BLaER1 treated with 17β-estradiol and CSF1 and Interleukin-3, amounts not matched to agents 10 nM and 100 nM (cell line): ENCODE data around the gene ADGRL3.

Experiments used
- H3K27ac ChIP-seq, 11 experiments: shearing (Covaris generic); formaldehyde crosslinking; 2 replicates each; pipeline ENCODE4 v1.8.1; 2022
- H3K27me3 ChIP-seq, 11 experiments: shearing (Covaris generic); formaldehyde crosslinking; 2 replicates each; pipeline ENCODE4 v1.8.1; 2022
- H3K36me3 ChIP-seq, 11 experiments: shearing (Covaris generic); formaldehyde crosslinking; 2 replicates each; pipeline ENCODE4 v1.8.1; 2022
- H3K4me1 ChIP-seq, 10 experiments: shearing (Covaris generic); formaldehyde crosslinking; 2 replicates each; pipeline ENCODE4 v1.8.1; 2022
- H3K4me2 ChIP-seq, 11 experiments: shearing (Covaris generic); formaldehyde crosslinking; 2 replicates each; pipeline ENCODE4 v1.8.1; 2022
- H3K4me3 ChIP-seq, 10 experiments: shearing (Covaris generic); formaldehyde crosslinking; 2 replicates each; pipeline ENCODE4 v1.8.1; 2022
- H3K9ac ChIP-seq, 11 experiments: shearing (Covaris generic); formaldehyde crosslinking; 2 replicates each; pipeline ENCODE4 v1.8.1; 2022
- H3K9me3 ChIP-seq, 11 experiments: shearing (Covaris generic); formaldehyde crosslinking; replicated peaks in 1 of 11; 2 replicates each; pipeline ENCODE4 v1.8.1; 2022
- H4K20me1 ChIP-seq, 11 experiments: shearing (Covaris generic); formaldehyde crosslinking; 2 replicates each; pipeline ENCODE4 v1.8.1; 2022
- Cebpa-rat ChIP-seq, 11 experiments: shearing (Covaris generic); IDR thresholded peaks; 2 replicates each; pipeline ENCODE4 v1.8.1; 2022

The ADGRL3 gene

DNA sequence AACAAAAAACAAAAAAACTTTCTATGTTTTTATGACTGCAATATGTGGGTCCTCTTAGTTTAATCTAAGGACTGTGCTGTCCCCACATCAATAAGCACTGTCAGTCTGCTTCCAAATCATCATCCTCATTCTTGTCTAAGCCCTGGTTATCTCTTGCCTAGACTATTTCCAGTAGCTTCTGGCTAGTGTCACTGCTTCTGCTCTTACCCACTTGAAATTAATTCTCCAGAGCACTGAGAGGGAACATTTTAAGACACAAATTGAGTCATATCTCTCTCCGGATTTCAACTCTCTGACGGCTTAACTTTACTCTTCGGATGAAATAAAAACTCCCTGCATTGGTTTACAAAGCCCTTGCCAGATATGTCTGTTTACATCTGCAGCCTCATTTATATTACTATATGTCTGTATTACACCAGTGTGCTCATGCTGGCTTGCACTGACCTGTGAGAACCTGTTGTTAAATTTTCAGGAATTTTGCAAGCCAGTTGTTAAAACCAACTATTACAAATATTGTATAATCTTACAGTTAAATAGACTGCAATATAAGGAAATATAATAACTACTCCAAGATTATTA lies 345.9 kb downstream of the ADGRL3 start:
- Histone ChIP-seq H3K9me3 (no peaks in the 10 kb centered on the region), H4K20me1 (no peaks in the 10 kb centered on the region), H3K4me3 (no peak overlapping the region), H3K4me2 (no peak overlapping the region), H3K9ac (no peak overlapping the region), H3K36me3 (no peaks in the 10 kb centered on the region), H3K27me3 (0 out of 22 replicates have a peak, but pooled peaks cover 0 to 4% (median 0%) of the 10 kb centered on the region in 11 experiments), H3K27ac (no peak overlapping the region), H3K4me1 (peaks cover 0 to 17% (median 15%) of the 10 kb centered on the region in 10 experiments; a peak in 13 of 20 replicates)
- TF ChIP-seq Cebpa-rat (IDR thresholded peaks at IDR 0.05): no peak

DNA sequence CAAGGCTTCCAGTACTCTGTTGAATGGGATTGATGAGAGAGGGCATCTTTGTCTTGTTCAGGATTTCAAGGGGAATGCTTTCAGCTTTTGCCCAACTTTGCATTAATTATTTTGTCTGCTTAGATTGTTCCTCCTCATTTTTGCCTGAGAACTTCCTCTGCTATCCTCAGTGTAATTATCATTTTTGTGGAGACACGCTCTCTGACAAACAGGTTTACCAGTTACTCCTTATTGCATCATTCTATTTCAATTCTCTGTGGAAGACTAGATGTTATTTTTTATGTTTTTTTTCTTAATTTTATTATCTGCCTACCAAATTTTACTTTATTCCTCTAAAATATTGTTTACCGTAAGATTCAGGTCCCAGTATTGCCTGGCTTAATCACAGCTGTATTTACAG lies 349.2 kb downstream of the ADGRL3 start:
- 0 out of 22 replicates have a peak, but pooled peaks of 1 of the 11 experiments have one; percentile 16 for TF ChIP-seq Cebpa-rat (IDR thresholded peaks at IDR 0.05)
- Histone ChIP-seq H3K4me1 (no peaks in the 10 kb centered on the region), H3K36me3 (no peaks in the 10 kb centered on the region), H3K4me3 (no peak overlapping the region), H3K9ac (no peak overlapping the region), H3K27me3 (0 out of 22 replicates have a peak, but pooled peaks cover 0 to 4% (median 0%) of the 10 kb centered on the region in 11 experiments), H3K4me2 (no peak overlapping the region), H3K9me3 (no peaks in the 10 kb centered on the region), H3K27ac (no peak overlapping the region), H4K20me1 (no peaks in the 10 kb centered on the region)

DNA sequence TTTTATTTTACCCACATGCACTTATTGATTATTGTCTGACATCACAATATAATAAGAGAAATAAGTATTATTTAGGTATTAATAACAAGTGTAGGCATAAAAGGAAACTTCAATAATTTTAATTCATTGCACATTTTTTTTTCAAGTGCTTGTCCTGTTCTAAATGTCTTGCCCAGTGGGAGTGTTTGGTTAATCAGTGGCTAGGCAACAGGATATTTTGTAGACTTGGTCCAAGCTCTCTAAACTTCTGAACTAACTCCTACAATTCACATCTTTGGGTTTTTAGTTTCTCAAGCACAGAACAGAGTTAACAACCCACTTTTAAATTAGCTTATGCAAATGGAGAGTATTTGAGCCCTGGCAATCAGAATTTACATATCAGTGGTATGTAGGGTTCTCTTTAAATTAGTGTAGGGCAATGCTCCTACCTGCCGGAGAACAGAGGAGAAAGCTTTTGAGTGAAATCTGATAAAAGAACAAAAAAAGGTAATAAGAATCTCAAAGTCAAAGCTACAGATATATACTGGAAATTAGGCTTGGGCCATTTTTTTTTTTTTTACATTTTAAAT lies 353.5 kb downstream of the ADGRL3 start:
- TF ChIP-seq Cebpa-rat (IDR thresholded peaks at IDR 0.05): no peak
- no peak overlapping the region for H3K4me2 ChIP-seq
- H3K9me3 ChIP-seq: no peaks in the 10 kb centered on the region
- H3K36me3 ChIP-seq: no peaks in the 10 kb centered on the region
- H3K9ac ChIP-seq: no peak overlapping the region
- H3K4me1 ChIP-seq: no peaks in the 10 kb centered on the region
- H3K27ac ChIP-seq: no peak overlapping the region
- no peaks in the 10 kb centered on the region for H4K20me1 ChIP-seq
- no peak overlapping the region for H3K4me3 ChIP-seq
- H3K27me3 ChIP-seq: 0 out of 22 replicates have a peak, but pooled peaks cover 0 to 3% (median 0%) of the 10 kb centered on the region in 11 experiments

DNA sequence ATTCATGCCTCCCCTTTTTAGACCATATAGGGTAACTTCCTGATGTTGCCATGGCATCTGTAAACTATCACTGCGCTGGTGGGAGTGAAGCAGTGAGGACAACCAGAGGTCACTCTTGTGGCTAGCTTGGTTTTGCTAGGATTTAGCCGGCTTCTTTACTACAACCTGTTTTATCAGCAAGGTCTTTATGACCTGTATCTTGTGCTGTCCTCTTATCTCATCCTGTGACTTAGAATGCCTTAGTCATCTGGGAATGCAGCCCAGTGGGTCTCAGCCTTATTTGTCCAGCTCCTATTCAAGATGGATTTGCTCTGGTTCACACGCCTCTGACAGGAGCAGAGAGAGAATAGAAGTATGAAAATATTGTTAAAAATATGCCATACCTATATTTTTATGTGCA lies 355.7 kb downstream of the ADGRL3 start:
- TF ChIP-seq Cebpa-rat (IDR thresholded peaks at IDR 0.05): no peak
- Histone ChIP-seq H3K27me3 (0 out of 22 replicates have a peak, but pooled peaks cover 0 to 3% (median 0%) of the 10 kb centered on the region in 11 experiments), H4K20me1 (no peaks in the 10 kb centered on the region), H3K27ac (no peak overlapping the region), H3K4me2 (no peak overlapping the region), H3K36me3 (no peaks in the 10 kb centered on the region), H3K4me3 (no peak overlapping the region), H3K9me3 (no peaks in the 10 kb centered on the region), H3K9ac (no peak overlapping the region), H3K4me1 (no peaks in the 10 kb centered on the region)

DNA sequence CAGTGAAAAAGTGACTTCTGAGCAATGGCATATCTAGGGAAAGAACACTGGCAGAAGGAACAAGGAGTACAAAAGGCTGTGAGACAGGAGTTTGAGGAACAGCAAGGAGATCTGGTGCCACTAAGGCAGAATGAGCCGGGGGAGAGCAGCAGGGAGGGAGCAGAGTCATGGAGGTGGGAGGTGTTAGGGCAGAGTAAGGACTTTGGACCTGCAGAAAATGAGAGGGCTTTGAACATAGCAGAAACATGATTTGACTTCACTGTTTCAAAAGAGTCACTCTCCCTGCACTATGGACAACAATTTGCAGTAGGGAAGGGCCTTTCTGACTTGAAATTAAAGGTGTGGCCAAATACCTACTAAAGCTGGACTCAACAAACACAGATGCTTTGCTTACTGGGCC lies 356.2 kb downstream of the ADGRL3 start:
- Histone ChIP-seq H3K4me1 (no peaks in the 10 kb centered on the region), H3K36me3 (no peaks in the 10 kb centered on the region), H3K27ac (no peak overlapping the region), H3K4me2 (no peak overlapping the region), H3K9me3 (no peaks in the 10 kb centered on the region), H3K9ac (no peak overlapping the region), H4K20me1 (no peaks in the 10 kb centered on the region), H3K27me3 (0 out of 22 replicates have a peak, but pooled peaks cover 0 to 3% (median 0%) of the 10 kb centered on the region in 11 experiments), H3K4me3 (no peak overlapping the region)
- TF ChIP-seq Cebpa-rat (IDR thresholded peaks at IDR 0.05): no peak

DNA sequence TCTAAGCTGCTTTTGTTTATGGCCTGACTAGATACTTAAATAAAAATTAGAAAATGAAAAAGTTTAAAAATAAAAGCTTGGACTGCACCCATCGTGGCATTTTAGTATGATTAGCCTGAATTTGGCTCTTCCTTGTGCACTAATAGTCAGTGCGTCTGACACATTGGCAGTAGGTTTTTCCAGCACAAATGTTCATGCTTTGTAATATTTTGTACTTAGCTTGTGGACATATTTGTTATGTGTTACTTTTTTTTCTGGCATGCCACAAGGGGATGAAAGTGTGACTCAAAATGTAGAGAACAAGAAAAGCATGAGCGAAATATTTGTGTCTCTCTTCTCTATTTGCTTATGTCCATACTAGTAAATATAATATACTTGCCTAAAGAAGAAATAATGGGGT lies 359.3 kb downstream of the ADGRL3 start:
- Histone ChIP-seq H3K9ac (no peak overlapping the region), H3K4me3 (no peak overlapping the region), H3K27ac (no peak overlapping the region), H3K4me2 (no peak overlapping the region), H3K9me3 (peaks cover 0 to 16% (median 3%) of the 10 kb centered on the region in 11 experiments; a peak in 6 of 22 replicates), H3K4me1 (no peaks in the 10 kb centered on the region), H4K20me1 (no peaks in the 10 kb centered on the region), H3K27me3 (peaks cover 0 to 13% (median 0%) of the 10 kb centered on the region in 11 experiments; a peak in 3 of 22 replicates), H3K36me3 (no peaks in the 10 kb centered on the region)
- no peak for TF ChIP-seq Cebpa-rat (IDR thresholded peaks at IDR 0.05)

- H3K9ac ChIP-seq: no peak overlapping the region
- no peaks in the 10 kb centered on the region for H3K36me3 ChIP-seq
- no peak overlapping the region for H3K4me2 ChIP-seq
- H4K20me1 ChIP-seq: no peaks in the 10 kb centered on the region
- H3K4me3 ChIP-seq: no peak overlapping the region
- H3K27me3 ChIP-seq: peaks cover 0 to 18% (median 0%) of the 10 kb centered on the region in 11 experiments; a peak in 4 of 22 replicates
- H3K9me3 ChIP-seq: peaks cover 0 to 18% (median 3%) of the 10 kb centered on the region in 11 experiments; a peak in 6 of 22 replicates
- no peak overlapping the region for H3K27ac ChIP-seq
- no peaks in the 10 kb centered on the region for H3K4me1 ChIP-seq
- TF ChIP-seq Cebpa-rat (IDR thresholded peaks at IDR 0.05): no peak
Measured at GRCh38 chr4:61561028-61561427, 360.9 kb downstream of the ADGRL3 start.

- Histone ChIP-seq H3K4me1 (peaks cover 0 to 4% (median 0%) of the 10 kb centered on the region in 10 experiments; a peak in 2 of 20 replicates), H3K27me3 (peaks cover 0 to 84% (median 0%) of the 10 kb centered on the region in 11 experiments; a peak in 6 of 22 replicates), H3K4me3 (no peak overlapping the region), H3K27ac (no peak overlapping the region), H3K9ac (no peak overlapping the region), H3K36me3 (no peaks in the 10 kb centered on the region), H4K20me1 (no peaks in the 10 kb centered on the region), H3K4me2 (0 out of 22 replicates have a peak overlapping the region, but pooled peaks of 1 of the 11 experiments have one; percentile 3), H3K9me3 (no peaks in the 10 kb centered on the region)
- TF ChIP-seq Cebpa-rat (IDR thresholded peaks at IDR 0.05): no peak
Measured at GRCh38 chr4:61571761-61572559, 371.8 kb downstream of the ADGRL3 start.

DNA sequence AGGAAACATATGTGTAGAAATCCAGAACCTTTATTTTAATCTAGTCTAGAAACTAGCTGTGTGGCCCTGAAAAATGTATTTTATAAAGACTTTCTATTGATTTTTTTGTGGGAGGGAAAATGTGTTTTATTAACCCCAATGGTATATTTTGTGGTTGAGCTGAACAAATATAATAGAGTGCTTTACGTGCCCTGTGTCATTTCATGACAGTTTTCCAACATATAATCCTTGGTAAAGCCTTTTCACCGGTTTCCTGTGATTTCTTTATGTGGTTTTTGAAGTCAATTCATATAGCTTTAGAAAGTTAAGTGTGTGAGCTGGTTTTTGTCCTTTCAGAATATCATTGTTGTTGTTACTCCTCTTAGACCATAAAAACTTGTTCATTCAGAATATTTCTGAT lies 375.7 kb downstream of the ADGRL3 start:
- TF ChIP-seq Cebpa-rat (IDR thresholded peaks at IDR 0.05): no peak
- no peaks in the 10 kb centered on the region for H3K9me3 ChIP-seq
- no peak overlapping the region for H3K9ac ChIP-seq
- no peak overlapping the region for H3K4me3 ChIP-seq
- peaks cover 0 to 69% (median 0%) of the 10 kb centered on the region in 11 experiments; a peak in 6 of 22 replicates for H3K27me3 ChIP-seq
- H3K27ac ChIP-seq: no peak overlapping the region
- H3K4me2 ChIP-seq: no peak overlapping the region
- no peaks in the 10 kb centered on the region for H3K36me3 ChIP-seq
- H3K4me1 ChIP-seq: peaks cover 0 to 4% (median 0%) of the 10 kb centered on the region in 10 experiments; a peak in 2 of 20 replicates
- no peaks in the 10 kb centered on the region for H4K20me1 ChIP-seq
